Hematopoietic multipotent progenitor cell treated with erythropoietin and hydrocortisone succinate and interleukin-3 and kit ligand, for 4 days (in vitro differentiated cells): ENCODE results near the gene KLK3.
"Not testable (repeated sequence)": the region's sequence is repeated elsewhere in the genome, so short reads cannot be mapped to it uniquely, and the experiment has no call there.

ENCODE experiments used
- DNase-seq: peaks from one replicate; pipeline ENCODE4 v3.0.0-alpha.2; 2015

Gene KLK3

GRCh38 chr19:50870417-50871089 is 15.8 kb downstream of the KLK3 start:
- DNase-seq, result peak; percentile 62

- DNase-seq, result no peak
Measured at GRCh38 chr19:50873056-50873455, 18.3 kb downstream of the KLK3 start, which contains the start of gene KLK2. TSS of gene KLK2 (plus strand) at chr19:50873439. CDS start at chr19:50873474, 35 bp downstream.

- no peak for DNase-seq
Measured at GRCh38 chr19:50874211-50874610, 19.5 kb downstream of the KLK3 start.

GRCh38 chr19:50875795-50876422 is 21.2 kb downstream of the KLK3 start:
- no peak for DNase-seq

GRCh38 chr19:50876456-50876855 is 21.7 kb downstream of the KLK3 start:
- no peak for DNase-seq

GRCh38 chr19:50877338-50877737 is 22.6 kb downstream of the KLK3 start:
- no peak for DNase-seq

GRCh38 chr19:50878851-50879250 is 24.1 kb downstream of the KLK3 start:
- peak; percentile 19 for DNase-seq

- DNase-seq, result no peak
Measured at GRCh38 chr19:50880241-50880640, 25.5 kb downstream of the KLK3 start.

GRCh38 chr19:50882188-50882587 is 27.5 kb downstream of the KLK3 start:
- no peak for DNase-seq

- DNase-seq, result no peak
Measured at GRCh38 chr19:50889638-50890037, 34.9 kb downstream of the KLK3 start.

- DNase-seq, result no peak
Measured at GRCh38 chr19:50890422-50891252, 35.9 kb downstream of the KLK3 start.

GRCh38 chr19:50891253-50891625 is 36.5 kb downstream of the KLK3 start:
- DNase-seq, result no peak

GRCh38 chr19:50893047-50893736 is 38.5 kb downstream of the KLK3 start:
- DNase-seq, result peak; percentile 39

GRCh38 chr19:50894478-50895356 is 40.0 kb downstream of the KLK3 start:
- DNase-seq, result no peak

GRCh38 chr19:50896089-50896590 is 41.4 kb downstream of the KLK3 start:
- DNase-seq, result not testable (repeated sequence)

GRCh38 chr19:50896591-50897190 is 42.0 kb downstream of the KLK3 start:
- DNase-seq, result peak; percentile 61

- no peak for DNase-seq
Measured at GRCh38 chr19:50897191-50897607, 42.5 kb downstream of the KLK3 start.

GRCh38 chr19:50897612-50898011 is 42.9 kb downstream of the KLK3 start:
- no peak for DNase-seq

- no peak for DNase-seq
Measured at GRCh38 chr19:50898018-50898417, 43.3 kb downstream of the KLK3 start.

- DNase-seq, result peak; percentile 15
Measured at GRCh38 chr19:50899569-50899968, 44.9 kb downstream of the KLK3 start.

GRCh38 chr19:50902640-50903039 is 47.9 kb downstream of the KLK3 start:
- DNase-seq, result no peak
